NT2/D1 (cell line): Measurements from ENCODE around the gene DSC1.

Experiments
- SUZ12 ChIP-seq: IDR thresholded peaks from 2 replicates; pipeline ENCODE4 v1.6.1; 2011; ENCODE audit not compliant: insufficient read length, insufficient read depth; ENCODE audit errors: extremely low read depth
- YY1 ChIP-seq: IDR thresholded peaks from 2 replicates; pipeline ENCODE4 v1.6.1; 2011; ENCODE audit not compliant: insufficient read length, insufficient read depth

DNA sequence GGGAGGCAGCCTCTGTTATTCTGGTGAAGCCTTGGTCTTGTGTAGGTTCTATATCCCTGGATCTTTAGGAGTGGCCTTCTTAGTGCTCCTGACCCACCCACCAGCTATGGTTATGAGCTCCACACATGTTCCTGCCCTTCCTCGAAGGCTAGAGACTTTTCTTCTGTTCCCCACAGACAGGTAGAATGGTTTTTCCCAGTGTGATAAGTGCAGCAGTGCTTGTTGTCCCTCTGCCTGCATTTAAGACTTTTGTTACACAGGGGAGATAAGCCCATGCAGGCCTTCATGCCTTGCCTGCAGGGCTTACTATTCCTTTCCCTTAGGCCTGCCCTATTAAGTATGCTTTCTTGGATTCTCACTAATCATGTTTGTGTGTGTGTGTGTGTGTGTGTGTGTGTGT, 48.4 kb upstream of the DSC1 start:
- TF ChIP-seq YY1 (no peak), SUZ12 (no peak)
